HG03521 (cell line): Measurements from ENCODE around the gene SNAPIN.

Source experiments
- ATAC-seq: cut with Tn5 transposase; IDR thresholded peaks from one replicate; pipeline ENCODE4 v1.9.1; 2021; ENCODE audit warnings: mild to moderate bottlenecking, moderate library complexity; ENCODE audit not compliant: unreplicated experiment

The SNAPIN gene

DNA sequence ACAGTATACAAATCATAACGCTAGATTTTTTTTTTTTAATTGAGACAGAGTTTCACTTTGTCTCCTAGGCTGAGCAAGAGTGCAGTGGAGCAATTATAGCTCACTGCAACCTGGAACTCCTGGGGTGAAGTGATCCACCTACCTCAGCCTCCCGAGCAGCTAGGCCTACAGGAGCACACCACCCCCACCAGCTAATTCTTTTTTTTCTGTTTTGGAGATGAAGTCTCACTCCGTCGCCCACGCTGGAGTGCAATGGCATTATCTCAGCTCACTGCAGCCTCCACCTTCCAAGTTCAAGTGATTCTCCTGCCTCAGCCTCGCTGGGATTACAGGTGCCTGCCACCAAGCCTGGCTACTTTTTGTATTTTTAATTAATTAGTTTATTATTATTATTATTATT is 41.3 kb downstream of the SNAPIN start:
- ATAC-seq: no peak

DNA sequence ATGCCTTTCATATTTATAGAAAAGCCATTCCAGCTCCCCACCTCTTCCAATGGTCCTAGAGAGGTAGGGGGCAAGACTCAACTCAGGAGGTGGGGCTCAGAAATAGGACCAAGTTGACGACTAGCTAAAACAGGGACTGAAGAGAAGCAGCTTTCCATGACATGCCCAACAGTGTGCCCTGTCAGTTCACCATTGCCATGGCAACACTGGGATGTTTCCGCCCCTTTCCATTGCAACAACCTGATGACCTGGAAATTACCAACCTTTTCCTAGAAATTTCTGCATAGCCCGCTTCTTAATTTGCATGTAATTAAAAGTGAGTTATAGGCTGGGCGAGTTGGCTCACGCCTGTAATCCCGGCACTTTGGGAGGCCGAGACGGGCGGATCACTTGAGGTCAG is 47.0 kb downstream of the SNAPIN start:
- ATAC-seq: no peak

DNA sequence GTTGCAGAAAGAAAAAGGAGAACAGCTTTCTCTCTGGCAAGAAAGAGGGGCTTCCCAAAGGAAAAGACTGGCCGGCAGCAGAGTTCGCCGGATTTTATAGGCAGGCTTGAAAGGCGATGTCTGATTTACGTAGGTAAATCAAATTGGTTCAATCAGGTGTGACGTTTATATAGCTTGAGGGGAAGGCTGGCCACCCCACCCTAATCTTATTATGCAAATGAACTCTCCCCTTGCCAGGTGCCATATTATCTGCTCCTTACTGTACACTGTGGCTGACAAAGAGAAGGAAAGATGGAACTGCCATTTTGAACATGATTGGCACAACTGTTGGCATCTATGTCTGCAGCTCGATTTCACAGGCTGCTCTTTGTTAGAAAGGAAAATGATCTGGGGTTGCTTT is 52.5 kb downstream of the SNAPIN start:
- ATAC-seq: no peak
